Measurements from ENCODE around the gene RAET1G. TPM values are rescaled to one million over a fixed set of nuclear protein-coding genes. Genes with fewer than 3 reads are reported as not detected.
"Not testable (repeated sequence)": the region's sequence is repeated elsewhere in the genome, so short reads cannot be mapped to it uniquely, and the experiment has no call there.

RAET1G gene
- polyA plus RNA-seq, 10 donors, result 0.19 to 0.56 (median 0.29) TPM; not detected in 3

DNA sequence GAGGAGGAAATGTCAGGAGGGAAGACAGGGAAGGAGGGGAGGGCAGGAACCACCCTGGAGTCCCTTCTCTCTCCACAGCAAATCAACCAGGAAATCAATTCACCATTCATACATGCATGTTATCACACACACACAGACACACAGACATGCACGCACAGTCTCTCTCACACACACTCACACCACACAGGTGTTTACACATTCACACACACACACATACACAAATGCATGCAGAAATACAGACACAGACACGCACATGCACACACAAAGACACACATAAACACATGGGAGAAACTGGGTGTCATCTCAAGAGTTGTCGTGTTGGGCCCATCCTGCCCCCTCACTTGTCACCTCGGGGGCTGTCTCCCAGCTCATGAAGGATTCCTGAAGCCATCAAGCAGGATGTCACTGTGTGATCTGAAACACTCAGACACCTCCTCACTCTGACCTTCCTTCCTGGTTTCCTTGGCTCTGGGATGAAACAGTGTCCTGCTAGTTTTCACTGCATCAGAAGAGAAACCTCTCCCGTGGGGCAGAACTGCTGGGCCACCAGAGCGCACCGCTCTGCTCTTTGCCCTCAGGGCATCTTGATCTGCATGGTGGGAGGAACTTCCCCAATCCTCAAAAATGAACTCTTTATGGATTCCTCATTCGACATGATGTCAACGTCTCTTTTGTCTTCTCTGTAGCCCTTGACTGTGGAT lies 9.2 kb downstream of the RAET1G start:
- DNase-seq, result no peak

DNA sequence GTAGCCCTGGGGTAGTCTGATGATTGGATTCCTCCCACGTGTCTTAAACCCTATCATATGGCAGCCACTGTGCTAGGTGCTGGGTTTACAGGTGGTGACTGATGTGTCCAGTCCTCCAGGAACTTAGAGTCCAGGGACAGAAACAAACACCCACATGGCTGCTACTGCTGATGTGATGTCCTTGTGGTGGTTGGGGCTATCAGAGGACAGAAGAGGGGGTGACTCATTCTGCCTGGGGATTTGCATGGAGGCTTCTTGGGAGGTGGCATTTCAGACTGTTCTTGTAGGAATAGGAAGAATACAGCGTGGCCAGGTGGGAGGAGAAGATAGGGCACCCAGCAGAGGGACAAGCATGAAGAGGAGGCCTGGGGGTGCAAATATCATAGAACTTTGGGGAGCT lies 9.8 kb downstream of the RAET1G start:
- DNase-seq, result no peak

DNA sequence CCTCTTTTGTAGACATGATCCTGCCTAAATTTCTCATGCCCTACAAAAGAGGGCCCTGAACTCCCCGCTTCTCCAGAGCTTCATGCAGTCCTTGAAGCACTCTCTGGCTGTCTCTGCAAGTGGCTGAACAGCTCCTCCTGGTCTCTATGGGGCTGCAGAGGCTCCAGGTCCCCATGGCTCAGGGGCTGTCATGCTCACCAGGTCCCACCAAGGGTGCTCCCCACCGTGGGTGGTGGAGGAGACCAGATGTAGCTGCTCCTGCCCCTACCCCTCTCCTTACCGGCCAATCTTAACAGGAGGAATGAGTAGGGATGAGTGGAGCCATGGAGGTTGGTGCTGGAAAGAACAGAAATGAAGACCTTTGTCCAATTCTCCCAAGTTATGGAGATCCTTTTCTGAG lies 10.2 kb downstream of the RAET1G start:
- not testable (repeated sequence) for DNase-seq

DNA sequence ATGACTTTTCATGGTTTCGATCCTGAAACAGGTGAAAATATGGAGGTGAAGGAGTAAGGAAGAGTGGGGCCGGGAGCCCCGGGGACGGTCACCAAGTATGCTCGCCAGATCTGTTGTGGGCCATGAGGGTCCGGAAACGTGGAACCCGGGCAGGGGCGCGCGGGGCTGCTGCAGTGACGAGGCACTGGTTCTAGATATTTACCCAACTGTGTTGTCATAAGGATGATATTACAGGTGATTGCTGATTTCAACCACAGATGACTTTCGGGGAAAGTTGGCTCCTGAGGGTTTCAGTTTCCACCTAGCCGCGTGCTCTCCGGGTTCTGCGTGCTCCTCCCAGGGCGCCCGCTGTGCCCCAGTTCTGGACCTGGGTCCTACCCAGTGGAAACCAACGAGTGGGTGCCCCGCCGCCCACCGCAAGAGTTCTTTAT lies 12.2 kb downstream of the RAET1G start:
- DNase-seq, result no peak

DNA sequence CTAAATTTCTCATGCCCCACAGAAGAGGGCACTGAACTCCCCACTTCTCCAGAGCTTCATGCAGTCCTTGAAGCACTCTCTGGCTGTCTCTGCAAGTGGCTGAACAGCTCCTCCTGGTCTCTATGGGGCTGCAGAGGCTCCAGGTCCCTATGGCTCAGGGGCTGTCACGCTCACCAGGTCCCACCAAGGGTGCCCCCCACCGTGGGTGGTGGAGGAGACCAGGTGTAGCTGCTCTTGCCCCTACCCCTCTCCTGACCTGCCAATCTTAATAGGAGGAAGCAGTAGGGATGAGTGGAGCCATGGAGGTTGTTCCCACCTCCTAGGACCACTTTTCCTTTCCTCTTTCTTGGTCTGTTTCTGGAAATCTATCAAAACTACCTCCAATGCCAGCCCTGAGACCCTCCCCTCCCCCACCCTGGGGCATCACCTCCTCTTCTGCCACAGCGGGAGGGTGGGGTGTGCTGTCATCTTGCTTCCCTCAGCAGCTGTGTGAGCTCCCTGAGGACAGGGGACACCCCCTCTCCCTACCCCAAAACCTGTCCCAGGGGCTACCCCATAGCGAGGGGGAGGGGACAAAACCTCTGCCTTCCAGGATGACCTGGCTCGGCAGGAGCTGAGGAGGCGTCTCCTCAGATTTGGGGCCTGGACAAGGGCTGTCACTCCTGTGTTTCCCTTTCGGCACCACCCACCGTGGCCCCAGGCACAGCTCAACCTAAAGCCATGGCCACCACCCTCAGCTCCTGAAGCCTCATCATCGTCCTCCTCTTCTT lies 13.0 kb downstream of the RAET1G start:
- DNase-seq, result no peak

DNA sequence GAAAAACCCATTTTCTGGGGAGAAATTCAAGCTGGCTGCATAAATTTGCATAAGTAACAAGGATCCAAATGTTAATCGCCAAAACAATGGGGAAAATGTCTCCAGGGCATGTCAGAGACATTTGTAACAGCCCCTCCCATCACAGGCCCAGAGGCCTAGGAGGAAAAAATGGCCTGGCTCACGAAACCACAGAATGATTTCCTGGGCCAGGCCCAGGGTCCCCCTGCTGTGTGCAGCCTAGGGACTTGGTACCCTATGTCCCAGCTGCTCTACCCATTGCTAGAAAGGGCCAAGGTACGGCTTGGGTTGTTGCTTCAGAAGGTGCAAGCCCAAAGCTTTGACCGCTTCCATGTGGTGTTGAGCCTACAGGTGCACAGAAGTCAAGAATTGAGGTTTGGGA lies 14.4 kb downstream of the RAET1G start:
- DNase-seq, result not testable (repeated sequence)

DNA sequence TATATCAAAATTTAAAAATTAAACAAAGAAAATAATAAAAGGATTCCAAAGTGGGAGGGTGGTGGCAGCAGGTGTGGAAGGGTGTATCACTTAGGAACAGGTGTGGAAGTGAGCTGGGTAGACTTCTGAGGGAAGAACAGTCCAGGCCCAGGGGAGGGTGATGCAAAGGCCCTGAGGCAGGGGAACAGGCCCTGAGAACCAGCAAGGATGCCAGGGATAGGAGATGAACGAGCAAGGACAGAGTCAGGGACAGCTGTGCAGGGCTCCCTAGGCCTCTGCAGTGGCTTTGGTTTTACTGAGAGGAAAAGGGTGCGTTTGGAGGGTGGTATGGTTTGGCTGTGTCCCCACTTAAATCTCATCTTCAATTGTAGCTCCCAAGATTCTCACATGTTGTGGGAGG lies 15.6 kb downstream of the RAET1G start:
- no peak for DNase-seq

DNA sequence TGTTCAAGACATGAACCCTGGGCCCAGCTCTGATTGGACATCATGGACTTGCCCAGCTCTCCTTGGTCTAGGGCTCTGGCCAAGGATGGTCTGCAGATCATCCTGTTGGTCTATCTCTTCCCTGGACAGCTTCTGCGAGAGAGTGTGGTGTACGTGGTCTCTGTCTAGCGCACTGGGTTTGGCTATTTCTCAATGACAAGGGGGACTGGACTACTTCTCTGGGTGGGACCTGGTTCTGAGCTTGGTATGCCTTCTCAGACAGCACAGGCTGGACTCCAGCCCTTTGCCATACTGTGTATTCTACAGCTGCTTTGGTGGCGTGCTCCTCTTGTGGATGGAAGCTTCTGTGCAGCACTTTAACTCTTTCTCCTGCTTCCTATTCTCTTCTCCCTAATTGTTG lies 16.5 kb downstream of the RAET1G start:
- no peak for DNase-seq

DNA sequence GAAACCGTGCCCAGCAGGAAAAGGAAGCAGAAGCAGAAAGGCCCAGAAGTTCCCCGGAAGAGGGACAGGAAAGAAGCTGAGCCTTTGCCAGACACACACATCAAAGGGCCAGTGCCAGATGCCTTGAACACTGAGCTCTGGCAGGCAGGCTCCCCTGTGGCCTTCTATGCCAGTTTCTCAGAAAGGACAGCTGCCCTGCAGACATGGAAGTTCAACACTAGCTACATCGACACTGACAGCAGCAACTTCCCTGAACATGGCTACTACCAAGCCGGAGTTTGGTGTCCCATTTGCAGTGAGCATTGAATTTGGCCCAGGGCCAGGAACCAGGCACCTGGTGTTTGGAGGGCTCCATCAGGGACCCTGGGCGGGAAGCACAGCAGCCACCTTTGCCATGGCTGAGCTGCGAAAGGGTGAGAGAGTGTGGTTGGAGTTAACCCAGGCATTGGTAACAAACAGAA lies 17.0 kb downstream of the RAET1G start:
- DNase-seq, result no peak

DNA sequence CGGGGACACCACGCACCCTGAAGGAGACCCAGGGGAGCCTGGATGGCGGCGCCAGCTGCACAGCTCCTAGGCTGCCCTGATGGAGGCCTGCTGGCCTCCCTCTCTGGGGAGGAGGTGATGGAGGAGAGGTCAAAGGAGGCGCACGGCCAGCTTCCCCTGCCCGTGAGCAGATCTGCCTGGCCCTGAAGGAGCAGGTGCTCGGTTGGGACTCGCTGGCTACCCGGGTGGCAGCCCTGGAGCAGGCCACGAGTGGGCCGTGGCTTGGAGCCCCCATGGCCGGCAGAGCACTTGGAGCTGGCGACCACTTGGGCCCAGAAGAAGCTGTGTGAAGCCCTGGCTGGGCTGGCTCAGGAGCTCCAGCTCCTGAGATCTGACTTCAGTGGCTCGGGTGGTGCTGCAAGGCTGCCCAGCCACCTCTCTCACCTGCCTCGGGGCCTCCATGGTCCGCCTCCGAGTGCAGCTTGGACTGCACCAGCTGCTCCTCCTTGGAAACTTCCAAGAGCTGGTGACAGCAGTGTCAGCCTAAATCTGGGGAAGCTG lies 17.5 kb downstream of the RAET1G start:
- no peak for DNase-seq

DNA sequence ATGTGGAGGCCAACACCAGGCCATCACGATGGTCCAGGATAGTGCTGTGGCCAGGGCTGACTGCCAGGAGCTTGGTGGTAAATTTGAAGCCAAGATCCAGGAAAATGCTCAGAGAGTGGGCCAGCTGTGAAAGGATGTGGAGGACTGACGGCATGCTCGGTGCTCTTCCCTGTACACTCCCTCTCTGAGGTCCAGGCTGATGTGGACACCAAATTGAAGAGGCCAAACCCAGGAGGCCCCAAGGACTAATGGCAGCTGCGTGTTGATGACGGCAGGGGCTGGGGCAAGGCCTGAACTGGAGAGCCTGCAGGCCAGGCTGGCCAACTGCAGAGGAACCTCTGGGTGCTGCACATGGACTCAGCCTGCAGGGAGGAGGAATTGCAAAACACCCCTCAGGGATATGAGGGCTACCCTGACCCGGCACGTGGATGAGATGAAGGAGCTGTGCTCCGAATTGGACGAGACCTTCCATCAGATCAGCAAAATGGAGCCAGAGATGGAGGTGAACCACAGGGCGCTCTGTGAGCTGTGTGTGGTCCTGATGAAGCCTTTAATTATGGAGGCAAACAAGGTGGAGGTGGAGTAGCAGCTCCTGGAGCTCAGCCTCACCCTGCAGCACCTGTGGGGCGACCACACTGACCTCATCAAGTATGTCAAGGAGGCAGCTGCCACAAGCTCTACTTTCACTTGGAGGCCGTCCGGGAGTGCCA lies 18.1 kb downstream of the RAET1G start:
- DNase-seq, result no peak

DNA sequence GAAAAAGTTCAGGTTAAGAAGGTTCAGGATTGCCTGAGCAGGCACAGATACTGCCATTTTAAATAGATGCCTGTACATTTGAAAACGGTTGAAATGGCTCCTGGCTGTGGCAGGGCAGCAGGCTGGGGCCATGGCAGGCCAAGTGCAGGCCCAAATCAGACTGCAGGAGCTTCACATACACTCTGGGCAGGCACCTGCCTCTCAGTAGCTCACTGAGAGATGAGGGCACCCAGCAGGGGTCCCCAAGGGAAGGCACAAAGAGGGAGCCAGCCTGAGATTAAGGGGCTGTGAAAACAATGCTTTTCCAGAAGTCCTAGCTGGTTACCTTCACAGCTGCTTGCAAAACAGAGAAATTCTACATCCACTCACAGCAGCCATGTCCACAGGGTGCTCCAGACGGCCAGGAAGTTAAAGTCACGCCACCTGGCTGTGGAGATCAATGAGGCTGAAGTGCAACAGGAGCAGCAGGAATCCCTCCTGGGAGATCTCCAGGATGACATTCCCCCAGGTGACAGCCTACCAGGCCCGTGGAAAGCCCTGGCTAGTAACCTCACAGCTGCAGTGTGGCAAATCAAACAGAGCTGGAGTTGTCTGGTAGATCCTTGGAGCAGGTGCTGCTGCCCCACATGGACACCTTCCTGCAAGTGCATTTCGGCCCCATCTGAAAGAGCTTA lies 18.8 kb downstream of the RAET1G start:
- DNase-seq, result no peak

DNA sequence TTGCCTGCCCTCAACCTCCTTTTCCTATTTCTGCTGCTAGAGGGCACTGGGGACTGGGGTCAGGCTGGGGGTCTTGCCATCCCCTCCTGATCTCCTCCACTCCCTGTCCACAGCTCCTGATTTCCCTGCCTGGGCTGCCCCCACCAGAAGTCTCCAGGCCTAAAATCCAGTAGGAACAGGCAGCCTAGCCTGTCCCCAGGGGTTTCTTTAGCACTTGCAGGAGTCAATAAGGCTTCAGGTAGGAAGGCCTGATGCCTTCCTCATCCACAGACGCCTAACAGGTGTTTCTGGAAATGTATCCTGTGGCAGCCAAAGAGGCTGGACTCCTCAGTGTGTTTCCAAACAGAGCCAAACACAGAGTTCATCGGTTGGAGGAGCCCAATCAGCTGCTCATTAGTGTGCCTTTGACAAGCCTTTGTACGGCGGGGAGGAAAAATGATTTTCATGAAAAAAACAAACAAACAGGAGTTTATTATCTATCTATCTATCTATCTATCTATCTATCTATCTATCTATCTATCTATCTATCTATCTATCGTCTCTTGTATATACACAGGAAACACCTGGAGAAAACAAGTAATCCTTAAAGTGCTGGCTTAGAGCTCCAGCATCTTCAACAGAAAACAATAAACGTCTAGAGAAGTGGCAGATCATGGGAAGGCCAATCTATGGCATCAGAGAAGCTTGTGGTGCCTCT lies 21.3 kb downstream of the RAET1G start:
- DNase-seq, result no peak

DNA sequence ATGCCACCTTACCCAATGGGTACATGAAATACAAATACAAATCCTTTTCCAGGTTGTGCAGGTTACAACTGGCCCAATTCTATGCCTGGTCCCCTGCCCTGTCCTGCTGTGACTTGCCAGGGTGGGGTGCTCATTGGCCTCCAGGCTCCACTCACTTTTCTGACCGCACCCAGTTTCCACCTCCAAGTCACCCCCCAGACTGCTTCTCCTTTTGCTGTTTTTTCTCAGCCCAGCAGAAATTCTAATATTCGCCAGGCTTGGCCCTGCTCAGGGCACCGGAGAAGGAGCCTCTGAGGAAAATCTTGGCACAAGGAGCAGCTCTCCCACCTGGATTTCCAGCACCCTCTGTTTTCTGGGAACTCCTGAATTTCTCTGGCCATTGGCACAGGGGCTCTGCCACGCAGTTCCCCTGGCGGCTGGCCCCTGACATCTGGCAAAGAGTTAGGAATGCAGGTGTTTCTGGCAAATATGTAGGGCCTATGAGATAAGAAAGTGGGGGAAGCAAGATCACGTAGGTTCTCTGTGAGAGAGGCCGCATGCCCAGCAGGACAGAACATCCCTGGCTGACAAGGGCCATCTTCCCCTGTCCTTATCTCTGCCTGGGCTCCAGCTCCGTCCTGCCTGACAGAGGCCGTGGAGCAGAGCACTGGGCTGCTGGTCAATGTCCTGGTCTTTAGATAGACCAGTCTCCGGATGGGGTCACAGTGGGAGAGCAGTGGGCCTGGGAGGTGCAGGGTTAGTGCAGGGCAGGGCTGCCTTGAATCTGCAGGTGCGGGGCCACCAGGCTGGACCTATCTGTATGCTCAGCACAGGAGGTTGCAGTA lies 22.1 kb downstream of the RAET1G start:
- DNase-seq, result no peak

DNA sequence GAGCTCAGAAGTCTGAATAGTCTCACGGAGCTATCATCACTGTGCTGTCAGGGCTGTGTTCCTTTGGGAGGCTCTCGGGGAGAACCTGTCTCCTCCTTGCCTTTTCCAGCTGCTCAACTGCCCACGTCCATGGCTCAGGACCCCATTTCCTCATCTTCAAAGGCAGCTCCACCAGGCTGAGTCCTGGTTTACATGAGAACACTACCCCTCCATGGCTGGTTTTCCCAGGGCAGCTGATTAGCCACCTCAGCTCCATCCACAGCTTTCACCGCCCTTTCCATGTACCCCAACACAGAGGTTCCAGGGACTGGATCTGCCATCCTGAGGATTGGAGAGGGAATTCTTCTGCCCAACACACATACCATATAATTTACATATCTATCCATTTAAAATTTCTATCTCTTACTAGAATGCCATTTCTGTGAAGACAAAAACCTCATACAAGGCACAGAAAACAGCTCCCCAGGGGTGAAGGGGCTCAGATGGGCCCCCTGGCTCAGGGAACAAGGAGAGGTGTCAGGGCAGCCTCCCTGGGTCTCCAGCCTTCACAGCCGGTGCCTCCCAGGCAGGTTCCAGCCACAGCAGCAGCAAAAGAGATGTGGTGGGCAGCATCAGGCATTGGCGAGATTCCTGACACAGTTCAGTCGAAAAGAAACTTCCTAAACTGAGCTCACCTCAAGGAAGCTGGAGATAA lies 22.8 kb downstream of the RAET1G start:
- no peak for DNase-seq

DNA sequence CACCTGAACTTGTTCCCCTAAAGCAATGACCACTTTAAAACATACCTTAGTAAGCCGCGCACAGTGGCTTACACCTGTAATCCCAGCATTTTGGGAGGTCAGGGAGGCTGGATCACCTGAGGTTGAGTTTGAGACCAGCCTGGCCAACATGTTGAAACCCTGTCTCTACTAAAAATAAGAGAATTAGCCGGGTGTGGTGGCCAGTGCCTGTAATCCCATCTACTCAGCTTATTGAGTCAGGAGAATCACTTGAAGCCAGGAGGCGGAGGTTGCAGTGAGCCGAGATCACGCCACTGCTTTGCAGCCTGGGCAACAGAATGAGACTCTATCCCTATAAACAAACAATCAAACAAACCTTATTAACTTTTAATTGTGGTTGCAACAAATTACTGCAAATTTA lies 23.4 kb downstream of the RAET1G start:
- DNase-seq, result no peak

DNA sequence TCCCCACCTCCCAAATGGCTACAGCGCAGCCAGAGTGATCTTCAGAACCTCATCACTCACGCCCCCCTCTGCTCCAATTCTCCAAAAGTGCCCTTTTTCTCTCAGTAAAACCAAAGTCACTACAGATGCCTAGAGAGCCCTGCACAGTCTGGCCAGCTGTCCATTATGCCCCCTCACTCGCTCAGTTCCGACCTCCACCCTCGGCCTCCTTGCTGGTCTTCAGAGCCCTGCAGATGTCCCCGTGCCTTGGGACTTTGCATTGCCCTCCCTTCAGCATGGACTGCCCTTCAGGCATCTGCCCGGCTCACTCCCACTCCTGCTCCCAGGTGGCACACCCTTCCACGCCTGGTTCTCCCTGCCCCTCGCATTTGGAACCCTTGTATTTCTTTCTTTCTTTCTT lies 24.0 kb downstream of the RAET1G start:
- no peak for DNase-seq

DNA sequence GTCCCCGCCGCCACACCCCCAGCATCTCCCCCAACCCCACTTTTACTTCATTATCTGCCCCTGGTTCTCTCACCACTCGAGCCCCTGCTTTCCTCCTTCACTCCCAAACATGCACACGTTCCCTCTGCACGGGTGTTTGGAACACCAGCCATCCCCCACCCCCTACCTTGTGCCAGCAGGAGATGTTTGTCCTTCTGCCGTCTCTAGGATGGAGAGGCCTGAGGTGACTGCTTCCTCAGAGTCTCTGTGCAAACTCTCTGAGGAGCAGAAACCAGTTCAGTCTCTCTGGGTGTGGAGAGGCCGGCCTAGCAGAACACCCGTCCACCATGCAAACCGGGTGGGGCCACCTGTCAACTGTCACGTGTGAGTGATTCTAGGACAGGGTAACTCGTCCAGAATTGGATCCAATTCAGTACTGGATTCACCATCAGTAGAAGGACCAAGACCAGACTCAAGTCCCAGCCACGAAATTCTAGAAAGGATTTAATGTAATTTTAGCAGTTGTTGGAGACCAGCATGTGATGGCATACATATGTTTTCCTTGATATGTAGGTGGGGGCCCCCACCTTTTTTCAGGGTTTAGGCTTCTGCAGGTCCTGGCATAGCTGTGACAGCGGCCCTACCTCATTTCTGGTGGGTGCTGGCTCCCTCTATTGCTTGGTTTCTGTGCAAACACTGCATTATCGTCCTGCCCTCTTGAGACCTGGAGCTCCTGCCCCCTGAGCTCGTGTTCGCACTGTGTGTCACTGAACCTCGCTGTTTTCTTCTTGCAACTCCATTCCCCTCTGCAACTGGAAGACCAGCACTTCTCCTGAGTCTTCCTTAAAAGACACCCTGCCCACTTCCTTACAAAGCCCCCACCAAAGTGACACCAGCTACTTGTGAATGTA lies 24.8 kb downstream of the RAET1G start, which contains the start of gene RAET1E:
Gene RAET1E (minus strand): TSS at position 259 of the 890 bp plus-strand sequence. CDS start 7,212 bp downstream, outside the sequence.
- DNase-seq, result no peak
